ENCODE results near the gene PRKAG2. TPM values are rescaled to one million over a fixed set of nuclear protein-coding genes. Genes with fewer than 3 reads are reported as not detected.
A peak's percentile ranks its signal among the peaks of the same experiment; 100 is the strongest.

The PRKAG2 gene
- total RNA-seq, 1 experiment from 2014 or later: 24.2 TPM

- no peak for DNase-seq (ENCODE audit: low read depth)
- in situ Hi-C loops (cut with HindIII; ENCODE audit: low pct_unique_long_range_greater_than_20kb, low sequenced_read_pairs): no loop called here
Measured at GRCh38 chr7:151871904-151872303, 5.0 kb downstream of the PRKAG2 start.

GRCh38 chr7:151871189-151871735 lies 5.7 kb downstream of the PRKAG2 start:
- in situ Hi-C loops (cut with HindIII; ENCODE audit: low pct_unique_long_range_greater_than_20kb, low sequenced_read_pairs): no loop called here

GRCh38 chr7:151869968-151870918 lies 6.7 kb downstream of the PRKAG2 start:
- DNase-seq (ENCODE audit: low read depth): peak; percentile 33
- in situ Hi-C loops (cut with HindIII; ENCODE audit: low pct_unique_long_range_greater_than_20kb, low sequenced_read_pairs): no loop called here

More at GRCh38 chr7:151871189-151871735, 5.7 kb downstream of the PRKAG2 start:
- DNase-seq (ENCODE audit: low read depth): no peak

GRCh38 chr7:151869455-151869854 lies 7.5 kb downstream of the PRKAG2 start:
- in situ Hi-C loops (cut with HindIII; ENCODE audit: low pct_unique_long_range_greater_than_20kb, low sequenced_read_pairs): no loop called here
- no peak for DNase-seq (ENCODE audit: low read depth)

GRCh38 chr7:151869109-151869428 lies 7.8 kb downstream of the PRKAG2 start:
- in situ Hi-C loops (cut with HindIII; ENCODE audit: low pct_unique_long_range_greater_than_20kb, low sequenced_read_pairs): no loop called here
- DNase-seq (ENCODE audit: low read depth): no peak

GRCh38 chr7:151868396-151869108 lies 8.4 kb downstream of the PRKAG2 start:
- in situ Hi-C loops (cut with HindIII; ENCODE audit: low pct_unique_long_range_greater_than_20kb, low sequenced_read_pairs): no loop called here
- no peak for DNase-seq (ENCODE audit: low read depth)

- no peak for DNase-seq (ENCODE audit: low read depth)
- in situ Hi-C loops (cut with HindIII; ENCODE audit: low pct_unique_long_range_greater_than_20kb, low sequenced_read_pairs): no loop called here
Measured at GRCh38 chr7:151867912-151868311, 9.0 kb downstream of the PRKAG2 start.

GRCh38 chr7:151866761-151867655 lies 9.9 kb downstream of the PRKAG2 start:
- DNase-seq (ENCODE audit: low read depth): no peak
- in situ Hi-C loops (cut with HindIII; ENCODE audit: low pct_unique_long_range_greater_than_20kb, low sequenced_read_pairs): no loop called here

GRCh38 chr7:151866028-151866427 lies 10.9 kb downstream of the PRKAG2 start:
- in situ Hi-C loops (cut with HindIII; ENCODE audit: low pct_unique_long_range_greater_than_20kb, low sequenced_read_pairs): no loop called here
- DNase-seq (ENCODE audit: low read depth): no peak

GRCh38 chr7:151865070-151865670 lies 11.7 kb downstream of the PRKAG2 start:
- DNase-seq (ENCODE audit: low read depth): no peak
- in situ Hi-C loops (cut with HindIII; ENCODE audit: low pct_unique_long_range_greater_than_20kb, low sequenced_read_pairs): no loop called here

- DNase-seq (ENCODE audit: low read depth): no peak
- in situ Hi-C loops (cut with HindIII; ENCODE audit: low pct_unique_long_range_greater_than_20kb, low sequenced_read_pairs): no loop called here
Measured at GRCh38 chr7:151864561-151864960, 12.4 kb downstream of the PRKAG2 start.

- DNase-seq (ENCODE audit: low read depth): no peak
- in situ Hi-C loops (cut with HindIII; ENCODE audit: low pct_unique_long_range_greater_than_20kb, low sequenced_read_pairs): no loop called here
Measured at GRCh38 chr7:151864081-151864480, 12.8 kb downstream of the PRKAG2 start.

GRCh38 chr7:151863386-151864079 lies 13.4 kb downstream of the PRKAG2 start:
- no peak for DNase-seq (ENCODE audit: low read depth)
- in situ Hi-C loops (cut with HindIII; ENCODE audit: low pct_unique_long_range_greater_than_20kb, low sequenced_read_pairs): no loop called here

GRCh38 chr7:151862606-151863381 lies 14.1 kb downstream of the PRKAG2 start:
- in situ Hi-C loops (cut with HindIII; ENCODE audit: low pct_unique_long_range_greater_than_20kb, low sequenced_read_pairs): no loop called here
- DNase-seq (ENCODE audit: low read depth): no peak

GRCh38 chr7:151861881-151862280 lies 15.0 kb downstream of the PRKAG2 start:
- in situ Hi-C loops (cut with HindIII; ENCODE audit: low pct_unique_long_range_greater_than_20kb, low sequenced_read_pairs): no loop called here
- DNase-seq (ENCODE audit: low read depth): no peak

- no peak for DNase-seq (ENCODE audit: low read depth)
Measured at GRCh38 chr7:151860771-151861170, 16.1 kb downstream of the PRKAG2 start.

More at GRCh38 chr7:151860771-151861170, 16.1 kb downstream of the PRKAG2 start:
- in situ Hi-C loops (cut with HindIII; ENCODE audit: low pct_unique_long_range_greater_than_20kb, low sequenced_read_pairs): no loop called here

All from Caki2 (cell line).